HL-60 (cell line): ENCODE data around the gene EFCAB6.

Experiments used
- DNase-seq, 2 experiments: peaks; one replicate each; pipeline ENCODE4 v3.0.0-alpha.2; 2010 to 2020; ENCODE audit warnings: low read depth in 1 of 2, low spot score in 1 of 2
- H3K27ac ChIP-seq: fragments of 250-450 bp; sonication (Bioruptor Pico); replicated peaks from 2 replicates; pipeline ENCODE4 v1.5.1; 2020; ENCODE audit warnings: mild to moderate bottlenecking, moderate library complexity
- H3K27me3 ChIP-seq: fragments of 250-450 bp; sonication (Bioruptor Pico); 2 replicates; pipeline ENCODE4 v1.5.1; 2021; ENCODE audit warnings: mild to moderate bottlenecking, moderate library complexity; ENCODE audit not compliant: insufficient read depth, poor library complexity, severe bottlenecking
- H3K4me3 ChIP-seq: replicated peaks from 2 replicates; pipeline ENCODE4 v1.5.1; 2011; ENCODE audit warnings: mild to moderate bottlenecking, control low read depth, low read length; ENCODE audit not compliant: insufficient read depth
- CTCF ChIP-seq: IDR thresholded peaks from one replicate; pipeline ENCODE4 v1.5.1; 2011; ENCODE audit warnings: low read length, control low read depth, inconsistent platforms; ENCODE audit not compliant: insufficient read depth
- GABPA ChIP-seq: IDR thresholded peaks from 2 replicates; pipeline ENCODE4 v1.6.1; 2012; ENCODE audit warnings: low read depth
- POLR2AphosphoS5 ChIP-seq: IDR thresholded peaks from 2 replicates; pipeline ENCODE4 v1.6.1; 2012; ENCODE audit warnings: low read depth
- REST ChIP-seq: IDR thresholded peaks from 2 replicates; pipeline ENCODE4 v1.6.1; 2012; ENCODE audit warnings: low read depth; ENCODE audit not compliant: insufficient replicate concordance
- SPI1 ChIP-seq: IDR thresholded peaks from 2 replicates; pipeline ENCODE4 v1.6.1; 2012; ENCODE audit warnings: low read depth, mild to moderate bottlenecking, borderline replicate concordance

Gene EFCAB6

GRCh38 chr22:43484227-43484626, 327.9 kb downstream of the EFCAB6 start:
- Histone ChIP-seq H3K4me3 (no peak overlapping the region), H3K27me3 (no peaks in the 10 kb centered on the region), H3K27ac (no peak overlapping the region)
- DNase-seq: no peak
- no peak for TF ChIP-seq POLR2AphosphoS5
- no peak for TF ChIP-seq CTCF
- no peak for TF ChIP-seq REST
- TF ChIP-seq GABPA: no peak
- no peak for TF ChIP-seq SPI1

GRCh38 chr22:43483669-43484068, 328.4 kb downstream of the EFCAB6 start:
- Histone ChIP-seq H3K27me3 (no peaks in the 10 kb centered on the region), H3K4me3 (no peak overlapping the region), H3K27ac (no peak overlapping the region)
- no peak for DNase-seq
- TF ChIP-seq GABPA (no peak), SPI1 (no peak), REST (no peak), POLR2AphosphoS5 (no peak), CTCF (no peak)

- no peak for DNase-seq
- TF ChIP-seq CTCF (no peak), SPI1 (no peak), GABPA (no peak), REST (no peak), POLR2AphosphoS5 (no peak)
- H3K4me3 ChIP-seq: no peak overlapping the region
- H3K27me3 ChIP-seq: no peaks in the 10 kb centered on the region
- H3K27ac ChIP-seq: no peak overlapping the region
Observed at GRCh38 chr22:43483266-43483665, 328.8 kb downstream of the EFCAB6 start.
